ENCODE data around the gene VPS18. TPM values are rescaled to one million over a fixed set of nuclear protein-coding genes. Genes with fewer than 3 reads are reported as not detected.

The VPS18 gene
- polyA plus RNA-seq, 3 donors from 2014 or later = 20.8 to 36.8 (median 35.3) TPM

DNA sequence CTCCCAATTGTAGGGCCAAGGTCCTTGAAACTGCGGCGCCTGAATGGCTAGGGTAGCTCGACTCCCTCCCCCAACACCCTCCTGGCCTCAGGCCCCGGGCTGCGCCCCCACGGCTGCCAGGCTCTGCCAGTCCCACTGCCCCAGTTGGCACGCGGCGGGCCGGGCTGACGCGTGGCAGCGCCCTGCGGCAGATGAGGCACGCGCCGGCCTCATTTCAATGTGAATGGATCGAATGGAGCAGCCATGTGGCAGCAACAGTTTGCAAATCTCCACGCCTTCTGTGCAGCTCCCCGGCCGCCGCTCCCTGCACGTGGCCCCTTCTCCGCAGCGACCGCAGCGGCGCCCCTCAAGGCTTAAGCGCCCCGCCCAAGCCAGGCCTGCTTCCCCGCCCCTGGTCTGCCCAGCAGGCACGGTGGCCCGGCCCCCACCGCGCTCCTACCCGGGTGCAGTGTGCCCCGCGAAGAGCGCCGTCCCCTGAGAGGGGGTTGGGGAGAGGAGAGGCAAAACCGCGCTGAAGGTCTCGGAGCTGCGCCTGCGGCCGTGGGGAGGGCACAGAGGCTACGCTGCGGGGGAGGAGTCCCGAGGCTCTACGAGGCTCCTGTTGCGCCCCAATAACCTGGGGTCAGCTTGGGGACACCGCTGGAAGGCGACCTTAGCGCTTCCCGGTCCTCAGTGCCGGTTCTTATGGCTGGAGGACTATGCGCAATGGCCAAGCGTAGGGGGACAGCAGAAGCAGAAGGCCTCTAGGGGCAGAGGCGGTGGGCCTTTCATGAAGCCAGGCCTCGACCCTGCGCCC is 31.8 kb downstream of the VPS18 start:
- Mint-ChIP-seq H3K27me3 (ENCODE audit: low read depth in 3 of 3) (peaks cover 15 to 29% (median 23%) of the 10 kb centered on the region in 3 donors), H3K4me3 (peak overlapping the region; percentile 63 to 87 (median 68)), H3K27ac (no peak overlapping the region), H3K36me3 (no peaks in the 10 kb centered on the region), H3K4me1 (peaks cover 43% of the 10 kb centered on the region in 2 donors), H3K9me3 (no peaks in the 10 kb centered on the region)
- peak in 1 of 3 donors; percentile 22 for DNase-seq

DNA sequence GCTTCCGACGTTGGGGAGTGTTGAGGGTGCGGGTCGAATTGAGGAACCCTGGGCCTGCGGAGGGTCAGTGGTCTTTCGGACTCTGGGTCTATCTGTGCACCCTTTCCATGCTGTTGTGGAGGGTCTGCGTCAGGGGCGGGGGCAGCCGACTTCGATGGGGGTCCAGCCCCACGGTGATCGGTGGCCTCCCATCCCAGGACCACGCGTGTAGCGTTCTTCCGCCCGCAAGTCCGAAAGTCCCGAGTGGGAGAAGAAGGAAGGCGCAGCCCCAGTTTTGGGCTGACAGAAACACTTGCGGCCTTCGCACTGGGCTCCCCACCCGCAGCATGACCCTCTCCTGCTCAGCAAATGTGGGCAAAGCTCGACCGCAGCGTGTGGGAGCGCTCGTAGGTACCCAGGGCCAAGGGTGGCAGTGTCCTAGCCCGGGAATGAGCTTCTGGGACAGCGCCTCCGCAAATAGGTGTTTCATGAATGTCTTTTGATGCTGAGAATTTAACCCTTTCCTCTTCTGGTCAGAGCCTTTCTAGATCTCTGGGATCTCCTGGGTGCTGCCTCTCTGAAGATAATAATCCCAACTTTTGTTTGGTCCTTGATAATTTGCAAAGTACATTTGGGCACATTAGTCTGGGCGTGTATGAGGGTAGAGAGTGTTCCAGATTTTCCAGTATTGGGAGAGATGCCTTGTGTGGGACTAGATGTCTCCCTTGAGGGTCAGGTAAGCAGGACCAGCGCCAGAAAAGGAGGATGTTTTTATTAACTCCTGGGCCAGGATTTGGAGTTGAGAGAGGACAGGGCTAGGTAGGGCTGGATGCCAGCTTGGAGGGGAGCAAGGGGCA is 32.6 kb downstream of the VPS18 start:
- no peaks in the 10 kb centered on the region for H3K9me3 Mint-ChIP-seq
- peaks cover 50 to 51% of the 10 kb centered on the region in 2 donors for H3K4me1 Mint-ChIP-seq
- H3K4me3 Mint-ChIP-seq = peak overlapping the region; percentile 63 to 87 (median 68)
- no peaks in the 10 kb centered on the region for H3K36me3 Mint-ChIP-seq
- peaks cover 17 to 28% (median 21%) of the 10 kb centered on the region in 3 donors for H3K27me3 Mint-ChIP-seq (ENCODE audit: low read depth in 3 of 3)
- peak overlapping the region in 1 of 6 donors; percentile 71 for H3K27ac Mint-ChIP-seq
- no peak for DNase-seq

DNA sequence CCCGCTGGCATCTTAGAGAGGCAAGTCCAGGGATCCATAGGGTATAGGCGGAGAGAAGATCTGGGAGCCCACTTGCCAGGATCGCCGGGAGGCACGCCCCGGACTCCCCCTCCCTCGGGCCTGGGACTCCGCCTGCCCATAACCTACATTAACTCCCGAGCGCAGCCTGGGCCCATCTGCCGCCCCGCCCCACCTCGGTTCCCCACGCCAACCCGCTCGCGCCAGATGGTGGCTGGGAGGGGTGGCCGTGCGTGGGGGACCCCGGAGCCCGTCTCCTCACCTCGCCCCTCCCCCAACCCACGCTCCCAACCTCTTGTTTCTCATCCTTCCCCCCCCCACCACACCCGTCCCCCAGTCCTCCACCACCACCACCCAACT is 33.2 kb downstream of the VPS18 start:
- H3K27ac Mint-ChIP-seq = no peak overlapping the region
- peaks cover 15 to 29% (median 24%) of the 10 kb centered on the region in 3 donors for H3K27me3 Mint-ChIP-seq (ENCODE audit: low read depth in 3 of 3)
- H3K4me3 Mint-ChIP-seq = peak overlapping the region; percentile 63 to 87 (median 68)
- no peaks in the 10 kb centered on the region for H3K36me3 Mint-ChIP-seq
- DNase-seq = no peak
- no peaks in the 10 kb centered on the region for H3K9me3 Mint-ChIP-seq
- H3K4me1 Mint-ChIP-seq = peaks cover 56 to 58% of the 10 kb centered on the region in 2 donors

DNA sequence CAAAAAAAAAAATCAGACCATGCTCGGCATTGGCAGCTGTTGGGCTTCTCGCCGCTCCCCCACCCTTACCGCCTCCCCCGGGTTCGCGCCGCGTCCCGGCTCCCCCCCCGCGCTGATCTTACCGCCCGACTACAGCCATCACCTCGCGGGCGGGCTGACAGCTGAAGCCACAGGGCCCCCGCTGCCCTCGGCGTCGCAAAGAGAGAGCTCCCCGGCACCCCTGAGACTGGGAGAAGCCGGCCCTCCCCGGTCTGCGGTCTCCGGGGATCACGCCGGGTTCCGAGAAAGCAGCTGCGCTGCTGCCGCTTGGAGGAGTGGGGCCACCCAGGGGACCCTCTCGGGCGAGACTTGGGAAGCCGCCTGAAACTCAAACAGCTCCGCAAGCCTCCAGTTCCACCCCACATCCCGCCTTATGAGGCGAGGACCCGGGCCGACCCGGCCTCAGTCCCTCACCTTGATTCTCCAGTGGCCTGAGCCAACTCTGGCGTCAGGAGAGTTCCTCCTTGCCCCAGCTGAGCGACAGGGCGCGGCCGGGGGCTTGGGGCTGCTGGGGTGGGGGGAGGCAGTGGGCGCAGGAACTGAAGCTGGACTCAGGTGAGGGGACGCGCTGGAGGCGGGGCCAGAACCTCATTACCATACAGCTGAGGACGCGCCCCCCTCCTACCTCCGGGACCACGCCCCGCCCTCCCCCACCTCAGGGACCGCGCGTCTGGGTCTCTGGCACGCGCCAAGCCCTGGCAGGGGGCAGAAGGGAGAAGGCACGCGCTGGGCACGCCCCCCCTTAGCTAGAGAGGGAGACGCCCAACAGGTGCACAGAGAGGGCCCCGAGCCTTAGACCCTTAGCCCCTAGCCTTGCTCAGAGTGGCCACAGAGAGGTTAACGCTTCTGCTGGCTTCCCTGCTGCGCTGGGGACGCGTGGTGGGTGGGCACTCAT is 33.9 kb downstream of the VPS18 start:
- H3K4me1 Mint-ChIP-seq = peaks cover 57 to 58% of the 10 kb centered on the region in 2 donors
- H3K27ac Mint-ChIP-seq = no peak overlapping the region
- DNase-seq = peak in 2 of 3 donors; percentile 31 to 47
- H3K9me3 Mint-ChIP-seq = no peaks in the 10 kb centered on the region
- peak overlapping the region; percentile 69 to 83 (median 81) for H3K4me3 Mint-ChIP-seq
- H3K27me3 Mint-ChIP-seq (ENCODE audit: low read depth in 3 of 3) = peaks cover 13 to 27% (median 26%) of the 10 kb centered on the region in 3 donors
- H3K36me3 Mint-ChIP-seq = peaks cover 0 to under 1% (median 0%) of the 10 kb centered on the region in 3 donors

DNA sequence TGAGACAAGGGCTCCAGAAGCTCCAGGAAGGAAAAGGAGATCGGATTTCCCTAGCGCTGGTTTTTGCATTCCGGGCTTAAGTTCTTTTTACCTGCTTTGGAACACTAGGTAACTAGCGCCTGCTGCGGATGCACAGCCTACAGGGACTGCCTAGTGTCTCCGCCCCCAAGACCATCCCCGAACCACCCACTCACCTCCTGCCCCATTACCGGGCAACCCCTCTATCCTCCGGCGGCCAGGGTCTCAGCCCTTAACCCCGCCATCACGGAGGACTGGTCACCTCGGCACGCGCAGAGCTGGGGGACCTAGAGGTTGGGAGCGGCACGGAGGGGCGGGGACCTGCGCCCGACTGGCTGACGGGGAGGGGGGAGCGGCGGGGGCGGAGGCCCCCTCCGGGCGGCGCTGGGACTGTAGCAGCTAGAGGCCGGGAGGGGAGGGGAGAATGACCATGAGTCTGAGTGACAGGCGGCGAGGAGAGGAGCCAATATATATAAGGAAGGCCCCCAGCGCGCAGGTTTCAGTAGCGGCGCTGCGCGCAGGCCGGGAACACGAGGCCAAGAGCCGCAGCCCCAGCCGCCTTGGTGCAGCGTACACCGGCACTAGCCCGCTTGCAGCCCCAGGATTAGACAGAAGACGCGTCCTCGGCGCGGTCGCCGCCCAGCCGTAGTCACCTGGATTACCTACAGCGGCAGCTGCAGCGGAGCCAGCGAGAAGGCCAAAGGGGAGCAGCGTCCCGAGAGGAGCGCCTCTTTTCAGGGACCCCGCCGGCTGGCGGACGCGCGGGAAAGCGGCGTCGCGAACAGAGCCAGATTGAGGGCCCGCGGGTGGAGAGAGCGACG is 34.8 kb downstream of the VPS18 start, which contains the start of gene DLL4:
TSS of gene DLL4 (plus strand) at position 520 of the 839 bp plus-strand sequence. CDS start 329 bp downstream, outside the sequence.
- Mint-ChIP-seq H3K27me3 (ENCODE audit: low read depth in 3 of 3) (peaks cover 14 to 29% (median 26%) of the 10 kb centered on the region in 3 donors), H3K4me1 (peaks cover 58% of the 10 kb centered on the region in 2 donors), H3K4me3 (peak within 1 kb of the TSS; percentile 69 to 83 (median 81)), H3K9me3 (no peaks in the 10 kb centered on the region), H3K27ac (no peak within 1 kb of the TSS), H3K36me3 (peaks cover 0 to 4% (median 0%) of the 10 kb centered on the region in 3 donors)
- peak in 1 of 3 donors; percentile 20 for DNase-seq

DNA sequence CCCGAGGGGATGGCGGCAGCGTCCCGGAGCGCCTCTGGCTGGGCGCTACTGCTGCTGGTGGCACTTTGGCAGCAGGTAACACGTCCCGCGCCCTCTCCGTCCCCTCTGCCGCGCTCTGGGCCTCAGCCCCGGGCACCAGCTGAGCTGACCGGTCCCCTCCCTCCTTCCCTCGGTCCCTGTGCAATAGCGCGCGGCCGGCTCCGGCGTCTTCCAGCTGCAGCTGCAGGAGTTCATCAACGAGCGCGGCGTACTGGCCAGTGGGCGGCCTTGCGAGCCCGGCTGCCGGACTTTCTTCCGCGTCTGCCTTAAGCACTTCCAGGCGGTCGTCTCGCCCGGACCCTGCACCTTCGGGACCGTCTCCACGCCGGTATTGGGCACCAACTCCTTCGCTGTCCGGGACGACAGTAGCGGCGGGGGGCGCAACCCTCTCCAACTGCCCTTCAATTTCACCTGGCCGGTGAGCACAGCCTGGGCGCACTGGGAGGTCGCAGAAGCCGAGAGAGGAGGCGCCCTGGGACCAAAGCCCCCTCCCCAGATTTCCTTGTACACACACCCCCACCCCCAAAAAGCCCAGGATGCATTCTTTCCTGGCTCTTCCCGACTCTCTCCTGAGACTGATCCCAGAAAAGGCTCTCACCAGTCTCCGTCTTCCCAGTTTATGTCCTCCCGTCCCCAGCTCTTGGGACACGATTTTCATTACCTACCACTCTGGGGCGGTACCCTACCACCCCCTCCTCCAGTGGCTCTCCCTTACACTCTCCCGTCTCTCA is 35.6 kb downstream of the VPS18 start:
- DNase-seq = no peak
- Mint-ChIP-seq H3K4me3 (peak overlapping the region; percentile 58 to 83 (median 76)), H3K27ac (no peak overlapping the region), H3K27me3 (ENCODE audit: low read depth in 3 of 3) (peaks cover 14 to 28% (median 24%) of the 10 kb centered on the region in 3 donors), H3K4me1 (peaks cover 58% of the 10 kb centered on the region in 2 donors), H3K36me3 (peaks cover 0 to 4% (median 0%) of the 10 kb centered on the region in 3 donors), H3K9me3 (no peaks in the 10 kb centered on the region)

DNA sequence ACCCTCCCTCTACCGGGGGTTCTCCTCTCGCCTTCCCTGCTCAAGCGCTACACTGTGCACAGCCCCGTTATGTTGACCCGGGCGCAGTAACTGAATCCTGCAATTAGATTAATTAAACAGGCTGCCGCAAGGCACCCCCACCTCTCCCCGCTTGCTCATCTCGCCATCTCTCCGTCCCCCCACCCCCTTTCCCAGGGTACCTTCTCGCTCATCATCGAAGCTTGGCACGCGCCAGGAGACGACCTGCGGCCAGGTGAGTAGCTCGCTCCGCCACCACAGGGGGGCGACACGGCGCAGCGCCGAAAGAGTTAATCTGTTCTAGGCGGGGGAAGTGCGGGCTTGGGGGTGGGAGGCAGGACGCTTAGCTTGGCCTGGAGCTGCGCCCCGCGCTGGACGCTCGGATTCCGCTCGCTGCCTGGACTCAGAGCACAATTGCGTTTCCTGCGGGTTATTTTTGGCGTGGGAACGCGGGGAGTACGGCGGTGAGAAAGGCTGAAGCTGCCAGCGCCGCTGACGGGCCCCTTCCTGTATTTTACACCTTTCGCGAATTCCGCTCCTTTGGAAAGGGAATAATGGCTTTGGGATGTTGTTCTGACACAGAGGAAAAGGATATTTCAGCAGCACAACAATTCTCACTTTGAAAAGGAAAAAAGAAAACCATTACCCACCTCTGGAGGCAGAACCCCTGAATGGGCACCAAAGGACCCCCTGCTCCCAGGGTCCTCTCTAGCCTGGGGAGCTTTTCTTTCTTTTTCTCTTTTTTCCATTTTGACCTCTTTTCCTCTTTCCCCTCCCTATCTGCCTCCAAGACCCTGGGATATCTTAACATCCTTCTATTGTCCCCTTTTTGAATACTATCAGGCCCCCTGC is 36.4 kb downstream of the VPS18 start:
- H3K36me3 Mint-ChIP-seq = peaks cover 0 to 4% (median 0%) of the 10 kb centered on the region in 3 donors
- H3K27me3 Mint-ChIP-seq (ENCODE audit: low read depth in 3 of 3) = peaks cover 14 to 24% (median 24%) of the 10 kb centered on the region in 3 donors
- no peak overlapping the region for H3K27ac Mint-ChIP-seq

DNA sequence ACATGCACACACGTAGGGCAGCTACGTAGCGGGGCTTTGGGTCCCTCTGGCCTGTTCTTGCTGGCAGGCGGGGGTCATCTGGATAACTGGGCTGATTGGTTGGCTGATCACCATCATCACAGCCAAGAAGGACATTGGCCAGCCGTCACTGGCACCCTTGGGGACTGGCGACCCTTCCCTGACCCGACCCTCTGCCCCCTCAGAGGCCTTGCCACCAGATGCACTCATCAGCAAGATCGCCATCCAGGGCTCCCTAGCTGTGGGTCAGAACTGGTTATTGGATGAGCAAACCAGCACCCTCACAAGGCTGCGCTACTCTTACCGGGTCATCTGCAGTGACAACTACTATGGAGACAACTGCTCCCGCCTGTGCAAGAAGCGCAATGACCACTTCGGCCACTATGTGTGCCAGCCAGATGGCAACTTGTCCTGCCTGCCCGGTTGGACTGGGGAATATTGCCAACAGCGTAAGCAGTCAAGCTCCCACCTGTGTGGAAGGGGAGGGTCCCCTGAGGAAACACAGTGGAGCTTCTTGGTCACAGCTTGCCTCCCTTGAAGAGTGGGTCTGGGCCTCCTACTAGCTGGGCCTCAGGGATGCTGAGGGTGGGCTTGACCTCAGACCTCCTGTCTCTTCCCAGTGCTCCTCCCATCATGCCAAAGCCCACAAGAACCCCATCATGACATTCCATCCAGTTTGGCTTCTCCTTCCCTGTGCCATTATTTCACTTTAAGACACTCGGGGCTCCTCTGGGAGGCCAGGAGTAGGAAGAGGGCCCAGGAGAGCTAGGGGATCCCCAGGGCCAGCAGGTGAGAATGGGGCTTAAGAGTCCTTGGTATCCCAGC is 37.3 kb downstream of the VPS18 start:
- H3K36me3 Mint-ChIP-seq = peaks cover 0 to 4% (median 0%) of the 10 kb centered on the region in 3 donors

More for the DNA sequence above, 36.4 kb downstream of the VPS18 start:
- DNase-seq = no peak
- Mint-ChIP-seq H3K9me3 (no peaks in the 10 kb centered on the region), H3K4me1 (peaks cover 54 to 55% of the 10 kb centered on the region in 2 donors), H3K4me3 (peak overlapping the region; percentile 58 to 76 (median 70))

DNA sequence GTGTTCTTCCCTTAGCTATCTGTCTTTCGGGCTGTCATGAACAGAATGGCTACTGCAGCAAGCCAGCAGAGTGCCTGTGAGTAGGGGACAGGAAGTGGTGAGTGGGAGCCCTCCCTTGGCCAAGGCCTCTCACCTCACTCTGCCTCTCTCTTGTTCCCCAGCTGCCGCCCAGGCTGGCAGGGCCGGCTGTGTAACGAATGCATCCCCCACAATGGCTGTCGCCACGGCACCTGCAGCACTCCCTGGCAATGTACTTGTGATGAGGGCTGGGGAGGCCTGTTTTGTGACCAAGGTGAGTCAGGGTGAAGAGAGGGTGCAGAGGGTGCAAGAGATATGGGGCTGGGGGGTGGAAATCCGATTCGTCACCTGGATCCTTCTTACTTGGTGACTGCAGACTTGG is 37.9 kb downstream of the VPS18 start:
- DNase-seq = peak in 1 of 3 donors; percentile 24
- no peaks in the 10 kb centered on the region for H3K9me3 Mint-ChIP-seq
- peaks cover 43 to 45% of the 10 kb centered on the region in 2 donors for H3K4me1 Mint-ChIP-seq
- no peak overlapping the region for H3K27ac Mint-ChIP-seq
- H3K27me3 Mint-ChIP-seq (ENCODE audit: low read depth in 3 of 3) = peaks cover 9 to 17% (median 15%) of the 10 kb centered on the region in 3 donors
- peak overlapping the region in 1 of 5 donors; percentile 23 for H3K4me3 Mint-ChIP-seq
- H3K36me3 Mint-ChIP-seq = peaks cover 0 to 4% (median 0%) of the 10 kb centered on the region in 3 donors

More for the DNA sequence above, 37.3 kb downstream of the VPS18 start:
- no peaks in the 10 kb centered on the region for H3K9me3 Mint-ChIP-seq
- H3K27ac Mint-ChIP-seq = no peak overlapping the region
- peak overlapping the region in 4 of 5 donors; percentile 52 to 76 (median 68) for H3K4me3 Mint-ChIP-seq
- DNase-seq = no peak
- H3K4me1 Mint-ChIP-seq = peaks cover 50 to 51% of the 10 kb centered on the region in 2 donors
- peaks cover 12 to 24% (median 21%) of the 10 kb centered on the region in 3 donors for H3K27me3 Mint-ChIP-seq (ENCODE audit: low read depth in 3 of 3)
